Loucy (cell line): ENCODE data around the gene MPPED2.

Experiments used
- H2AFZ ChIP-seq: fragments of 200-600 bp; sonication (generic); 2 replicates; pipeline ENCODE4 v1.6.0; 2016; ENCODE audit warnings: antibody characterized with exemption, mild to moderate bottlenecking, low read length, moderate library complexity
- H3F3A ChIP-seq: fragments of 200-600 bp; 2 replicates; pipeline ENCODE4 v1.6.0; 2016; ENCODE audit warnings: antibody characterized with exemption, low read depth, mild to moderate bottlenecking
- H3K27me3 ChIP-seq: fragments of 200-600 bp; sonication (generic); 2 replicates; pipeline ENCODE4 v1.6.1; 2014; ENCODE audit warnings: low read length, mild to moderate bottlenecking; ENCODE audit not compliant: insufficient read depth, poor library complexity, severe bottlenecking
- H3K36me3 ChIP-seq: fragments of 200-600 bp; sonication (generic); 2 replicates; pipeline ENCODE4 v1.6.1; 2016; ENCODE audit warnings: low read length; ENCODE audit not compliant: insufficient read depth
- H3K4me1 ChIP-seq: fragments of 200-600 bp; sonication (generic); 2 replicates; pipeline ENCODE4 v1.5.1; 2014; ENCODE audit warnings: low read length, mild to moderate bottlenecking; ENCODE audit not compliant: insufficient read depth, poor library complexity, severe bottlenecking
- H3K4me2 ChIP-seq: fragments of 200-600 bp; sonication (generic); 2 replicates; pipeline ENCODE4 v1.6.0; 2014; ENCODE audit warnings: antibody characterized with exemption, low read length, low read depth, mild to moderate bottlenecking; ENCODE audit not compliant: poor library complexity, severe bottlenecking
- H3K4me3 ChIP-seq: fragments of 200-600 bp; sonication (generic); 2 replicates; pipeline ENCODE4 v1.5.1; 2014; ENCODE audit warnings: low read length, mild to moderate bottlenecking, mixed read lengths; ENCODE audit not compliant: poor library complexity, severe bottlenecking
- H3K79me2 ChIP-seq: fragments of 200-600 bp; sonication (generic); 2 replicates; pipeline ENCODE4 v1.6.1; 2014; ENCODE audit warnings: low read length; ENCODE audit not compliant: insufficient read depth
- H3K9ac ChIP-seq: fragments of 200-600 bp; sonication (generic); 2 replicates; pipeline ENCODE4 v1.6.0; 2014; ENCODE audit warnings: mild to moderate bottlenecking, low read depth, low read length, moderate library complexity; ENCODE audit not compliant: poor library complexity, severe bottlenecking
- H3K9me2 ChIP-seq: fragments of 200-600 bp; sonication (generic); replicated peaks from 2 replicates; pipeline ENCODE4 v1.6.1; 2016; ENCODE audit warnings: low read depth, low read length, mixed read lengths
- H3K9me3 ChIP-seq: fragments of 200-600 bp; sonication (generic); 2 replicates; pipeline ENCODE4 v1.6.1; 2014; ENCODE audit warnings: mild to moderate bottlenecking, antibody characterized with exemption, low read length, low read depth; ENCODE audit not compliant: insufficient read depth
- H4K20me1 ChIP-seq: fragments of 200-600 bp; sonication (generic); 2 replicates; pipeline ENCODE4 v1.6.0; 2014; ENCODE audit warnings: antibody characterized with exemption, low read length, mild to moderate bottlenecking; ENCODE audit not compliant: insufficient read depth, poor library complexity, severe bottlenecking
- EZH2phosphoT487 ChIP-seq: fragments of 200-600 bp; IDR thresholded peaks from 2 replicates; pipeline ENCODE4 v1.6.1; 2018; ENCODE audit warnings: antibody characterized with exemption, mild to moderate bottlenecking, moderate library complexity, borderline replicate concordance
- TF ChIP-seq, protein P1 (sequence below): fragments of 200-600 bp; sonication (generic); conservative IDR thresholded peaks from 2 replicates; pipeline ENCODE4 v1.5.1; 2014; ENCODE audit warnings: mild to moderate bottlenecking, antibody characterized with exemption, low read length

MPPED2 gene

DNA sequence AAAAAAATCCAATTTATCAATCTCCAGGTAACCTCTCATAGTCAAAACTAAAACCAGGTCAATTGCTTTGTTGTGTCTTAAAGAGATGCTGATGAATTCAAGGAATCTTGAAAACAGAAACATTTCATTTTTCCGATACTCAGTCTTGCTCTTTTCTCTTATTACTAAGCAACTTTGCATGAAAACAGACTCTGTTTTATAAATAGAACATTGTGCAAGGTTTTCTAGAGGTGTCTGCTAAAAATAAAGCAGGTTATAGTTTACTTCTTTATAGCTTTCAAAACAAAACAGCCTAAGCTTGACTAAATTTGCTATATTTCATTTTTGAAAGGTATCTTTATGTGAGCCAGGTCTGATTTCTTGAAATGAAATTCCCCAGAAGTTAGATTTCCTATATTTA lies 154.0 kb downstream of the MPPED2 start:
- TF ChIP-seq EZH2phosphoT487 = no peak
- TF ChIP-seq, protein P1, sequence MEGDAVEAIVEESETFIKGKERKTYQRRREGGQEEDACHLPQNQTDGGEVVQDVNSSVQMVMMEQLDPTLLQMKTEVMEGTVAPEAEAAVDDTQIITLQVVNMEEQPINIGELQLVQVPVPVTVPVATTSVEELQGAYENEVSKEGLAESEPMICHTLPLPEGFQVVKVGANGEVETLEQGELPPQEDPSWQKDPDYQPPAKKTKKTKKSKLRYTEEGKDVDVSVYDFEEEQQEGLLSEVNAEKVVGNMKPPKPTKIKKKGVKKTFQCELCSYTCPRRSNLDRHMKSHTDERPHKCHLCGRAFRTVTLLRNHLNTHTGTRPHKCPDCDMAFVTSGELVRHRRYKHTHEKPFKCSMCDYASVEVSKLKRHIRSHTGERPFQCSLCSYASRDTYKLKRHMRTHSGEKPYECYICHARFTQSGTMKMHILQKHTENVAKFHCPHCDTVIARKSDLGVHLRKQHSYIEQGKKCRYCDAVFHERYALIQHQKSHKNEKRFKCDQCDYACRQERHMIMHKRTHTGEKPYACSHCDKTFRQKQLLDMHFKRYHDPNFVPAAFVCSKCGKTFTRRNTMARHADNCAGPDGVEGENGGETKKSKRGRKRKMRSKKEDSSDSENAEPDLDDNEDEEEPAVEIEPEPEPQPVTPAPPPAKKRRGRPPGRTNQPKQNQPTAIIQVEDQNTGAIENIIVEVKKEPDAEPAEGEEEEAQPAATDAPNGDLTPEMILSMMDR = no peak
- Histone ChIP-seq H3K4me2 (no peak overlapping the region), H3F3A (no peaks in the 10 kb centered on the region), H3K9me3 (no peaks in the 10 kb centered on the region), H3K27me3 (no peaks in the 10 kb centered on the region), H4K20me1 (no peaks in the 10 kb centered on the region), H3K79me2 (no peaks in the 10 kb centered on the region), H2AFZ (no peak overlapping the region), H3K4me1 (no peaks in the 10 kb centered on the region), H3K9me2 (no peaks in the 10 kb centered on the region), H3K4me3 (no peak overlapping the region), H3K36me3 (no peaks in the 10 kb centered on the region), H3K9ac (no peak overlapping the region)

DNA sequence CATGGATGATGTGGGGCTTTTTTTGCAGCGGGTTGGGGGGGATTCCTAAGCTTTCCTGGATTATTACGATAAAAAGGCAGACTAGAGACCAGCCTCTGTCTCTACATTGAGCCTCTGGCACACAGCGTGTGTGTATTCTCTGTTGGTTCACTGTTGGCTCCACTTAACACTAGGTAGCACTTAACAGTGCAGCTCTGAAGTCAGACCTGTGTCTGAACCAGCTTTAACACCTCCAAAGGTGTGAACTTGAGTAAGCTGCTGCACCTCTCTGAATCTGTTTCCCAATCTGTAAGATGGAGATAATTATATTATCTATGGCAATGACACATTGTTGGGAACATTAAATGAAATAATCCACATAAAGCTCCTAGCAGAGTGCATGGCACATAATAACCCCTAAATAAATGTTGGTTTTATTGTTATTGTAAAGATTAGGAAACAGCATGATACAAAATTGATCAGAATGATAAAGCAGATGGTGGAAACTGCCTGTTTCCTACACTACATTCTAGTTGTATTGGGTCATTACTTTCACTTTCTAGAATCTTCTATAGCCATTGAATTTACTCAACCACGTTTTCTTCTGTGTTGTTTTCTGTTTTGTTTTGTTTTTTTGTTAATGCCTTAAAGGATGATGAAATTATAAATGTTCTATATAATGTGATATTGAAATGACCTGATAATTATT lies 154.9 kb downstream of the MPPED2 start:
- Histone ChIP-seq H3K27me3 (no peaks in the 10 kb centered on the region), H3K79me2 (no peaks in the 10 kb centered on the region), H3K9ac (no peak overlapping the region), H3K36me3 (no peaks in the 10 kb centered on the region), H3K4me2 (no peak overlapping the region), H4K20me1 (no peaks in the 10 kb centered on the region), H3K4me1 (no peaks in the 10 kb centered on the region), H2AFZ (no peak overlapping the region), H3K9me2 (no peaks in the 10 kb centered on the region), H3F3A (no peaks in the 10 kb centered on the region), H3K4me3 (no peak overlapping the region), H3K9me3 (no peaks in the 10 kb centered on the region)
- TF ChIP-seq, protein P1 = no peak
- TF ChIP-seq EZH2phosphoT487 = no peak

DNA sequence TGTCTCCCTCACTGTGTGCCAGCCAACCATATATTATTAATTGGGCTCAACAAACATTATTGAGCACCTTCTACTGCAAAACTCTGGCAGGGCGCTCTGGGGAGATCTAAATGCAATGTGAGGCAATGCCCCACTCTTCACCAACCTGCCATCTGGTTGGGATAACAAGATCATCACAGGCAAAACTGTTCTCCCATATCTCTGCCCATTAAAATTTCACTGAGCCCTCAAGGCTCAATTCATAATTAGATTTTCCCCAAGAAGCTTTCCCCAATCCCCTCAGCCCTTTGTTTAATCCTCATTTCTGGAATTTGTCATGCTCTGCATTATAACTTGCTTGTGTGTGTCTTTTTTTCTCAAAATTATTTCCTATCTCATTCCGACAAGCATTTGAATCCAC lies 156.6 kb downstream of the MPPED2 start:
- no peak overlapping the region for H3K4me3 ChIP-seq
- no peaks in the 10 kb centered on the region for H3F3A ChIP-seq
- no peaks in the 10 kb centered on the region for H3K9me2 ChIP-seq
- H3K4me1 ChIP-seq = no peaks in the 10 kb centered on the region
- no peak for TF ChIP-seq EZH2phosphoT487
- TF ChIP-seq, protein P1 = no peak
- H4K20me1 ChIP-seq = no peaks in the 10 kb centered on the region
- H3K27me3 ChIP-seq = no peaks in the 10 kb centered on the region
- H3K9ac ChIP-seq = no peak overlapping the region
- H3K79me2 ChIP-seq = no peaks in the 10 kb centered on the region
- no peak overlapping the region for H3K4me2 ChIP-seq
- no peaks in the 10 kb centered on the region for H3K9me3 ChIP-seq
- no peaks in the 10 kb centered on the region for H3K36me3 ChIP-seq
- no peak overlapping the region for H2AFZ ChIP-seq
